NCI-H2029 (cell line): Measurements from ENCODE around the gene RAPGEF5.

Experiments
- DNase-seq: peaks from one replicate; lab custom pipeline; 2025; lab: John Stamatoyannopoulos, UW

The RAPGEF5 gene

GRCh38 chr7:22356701-22357310 is at the start of gene RAPGEF5:
TSS of gene RAPGEF5 (minus strand) at chr7:22357154. CDS start at chr7:22357060, 94 bp downstream.
- peak; percentile 67 for DNase-seq

GRCh38 chr7:22406715-22407114 is 49.8 kb upstream of the RAPGEF5 start:
- DNase-seq, result no peak

GRCh38 chr7:22404421-22405023 is 47.6 kb upstream of the RAPGEF5 start:
- no peak for DNase-seq

- no peak for DNase-seq
Observed at GRCh38 chr7:22403344-22403743, 46.4 kb upstream of the RAPGEF5 start.

GRCh38 chr7:22402250-22402649 is 45.3 kb upstream of the RAPGEF5 start:
- DNase-seq, result no peak

GRCh38 chr7:22400936-22401553 is 44.1 kb upstream of the RAPGEF5 start:
- DNase-seq, result no peak

- no peak for DNase-seq
Observed at GRCh38 chr7:22400150-22400814, 43.3 kb upstream of the RAPGEF5 start.

GRCh38 chr7:22399546-22399945 is 42.6 kb upstream of the RAPGEF5 start:
- no peak for DNase-seq

- no peak for DNase-seq
Observed at GRCh38 chr7:22399091-22399490, 42.1 kb upstream of the RAPGEF5 start.

- DNase-seq, result no peak
Observed at GRCh38 chr7:22397981-22398380, 41.0 kb upstream of the RAPGEF5 start.

- DNase-seq, result no peak
Observed at GRCh38 chr7:22395222-22395621, 38.3 kb upstream of the RAPGEF5 start.

- peak; percentile 61 for DNase-seq
Observed at GRCh38 chr7:22394739-22395138, 37.8 kb upstream of the RAPGEF5 start.

- DNase-seq, result no peak
Observed at GRCh38 chr7:22393913-22394729, 37.2 kb upstream of the RAPGEF5 start.

- DNase-seq, result no peak
Observed at GRCh38 chr7:22390516-22390915, 33.6 kb upstream of the RAPGEF5 start.

GRCh38 chr7:22389892-22390291 is 32.9 kb upstream of the RAPGEF5 start:
- no peak for DNase-seq

- DNase-seq, result no peak
Observed at GRCh38 chr7:22387583-22387982, 30.6 kb upstream of the RAPGEF5 start.

- DNase-seq, result no peak
Observed at GRCh38 chr7:22386865-22387264, 29.9 kb upstream of the RAPGEF5 start.

- no peak for DNase-seq
Observed at GRCh38 chr7:22386206-22386858, 29.4 kb upstream of the RAPGEF5 start.

- DNase-seq, result no peak
Observed at GRCh38 chr7:22385326-22385725, 28.4 kb upstream of the RAPGEF5 start.

- DNase-seq, result no peak
Observed at GRCh38 chr7:22380333-22380732, 23.4 kb upstream of the RAPGEF5 start.

GRCh38 chr7:22378199-22378980 is 21.4 kb upstream of the RAPGEF5 start:
- no peak for DNase-seq
